ENCODE measurements around the gene CNFN. TPM values are rescaled to one million over a fixed set of nuclear protein-coding genes. Genes with fewer than 3 reads are reported as not detected.
A peak's percentile ranks its signal among the peaks of the same experiment; 100 is the strongest.

CNFN gene
- total RNA-seq, 1 donor from 2014 or later, result 1.00 TPM

- Mint-ChIP-seq H3K4me3 (no peak overlapping the region), H3K4me1 (peaks cover 2% of the 10 kb centered on the region), H3K27ac (no peak overlapping the region), H3K9me3 (no peaks in the 10 kb centered on the region), H3K27me3 (no peaks in the 10 kb centered on the region), H3K36me3 (ENCODE audit: low read depth) (peaks cover 21% of the 10 kb centered on the region)
- no peak for DNase-seq
- intact Hi-C loops (cut with micrococcal nuclease), result no loop called here
- ChIA-PET POLR2A (no interaction called here), CTCF (no interaction called here)
- TF ChIP-seq CTCF (IDR thresholded peaks at IDR 0.05), result no peak
- no peak for ATAC-seq (ENCODE audit: low read depth)
These were observed 36.6 kb downstream of the CNFN start for GRCh38 chr19:42353341-42354015.

GRCh38 chr19:42352301-42353259 lies 37.5 kb downstream of the CNFN start:
- ChIA-PET POLR2A (interaction anchor here (0.6 kb wide), 1 partner anchor 26 kb away, joined by 3 read pairs; no protein-coding TSS in a partner anchor), CTCF (no interaction called here)
- peaks cover 21% of the 10 kb centered on the region for H3K36me3 Mint-ChIP-seq (ENCODE audit: low read depth)
- no peak for TF ChIP-seq CTCF (IDR thresholded peaks at IDR 0.05)
- DNase-seq (no peak), ATAC-seq (ENCODE audit: low read depth) (peak; percentile 62)
- H3K4me3 Mint-ChIP-seq, result no peak overlapping the region
- H3K27ac Mint-ChIP-seq, result no peak overlapping the region
- H3K27me3 Mint-ChIP-seq, result no peaks in the 10 kb centered on the region
- peaks cover 2% of the 10 kb centered on the region for H3K4me1 Mint-ChIP-seq
- no peaks in the 10 kb centered on the region for H3K9me3 Mint-ChIP-seq
- intact Hi-C loops (cut with micrococcal nuclease), result no loop called here

- peaks cover 21% of the 10 kb centered on the region for H3K36me3 Mint-ChIP-seq (ENCODE audit: low read depth)
- DNase-seq (no peak), ATAC-seq (ENCODE audit: low read depth) (no peak)
- H3K27ac Mint-ChIP-seq, result no peak overlapping the region
- intact Hi-C loops (cut with micrococcal nuclease), result no loop called here
- POLR2A ChIA-PET, result no interaction called here
- CTCF ChIA-PET, result no interaction called here
- H3K27me3 Mint-ChIP-seq, result no peaks in the 10 kb centered on the region
- peaks cover 2% of the 10 kb centered on the region for H3K4me1 Mint-ChIP-seq
- H3K4me3 Mint-ChIP-seq, result no peak overlapping the region
- no peak for TF ChIP-seq CTCF (IDR thresholded peaks at IDR 0.05)
- H3K9me3 Mint-ChIP-seq, result no peaks in the 10 kb centered on the region
These were observed 38.9 kb downstream of the CNFN start for GRCh38 chr19:42351079-42351735.

GRCh38 chr19:42350417-42350816 lies 39.7 kb downstream of the CNFN start:
- Mint-ChIP-seq H3K27me3 (no peaks in the 10 kb centered on the region), H3K4me3 (no peak overlapping the region), H3K27ac (no peak overlapping the region), H3K4me1 (peaks cover 2% of the 10 kb centered on the region), H3K36me3 (ENCODE audit: low read depth) (peaks cover 24% of the 10 kb centered on the region), H3K9me3 (no peaks in the 10 kb centered on the region)
- ATAC-seq (ENCODE audit: low read depth) (no peak), DNase-seq (no peak)
- ChIA-PET CTCF (no interaction called here), POLR2A (no interaction called here)
- no peak for TF ChIP-seq CTCF (IDR thresholded peaks at IDR 0.05)
- intact Hi-C loops (cut with micrococcal nuclease), result no loop called here

Measured in activated B cell treated with CpG ODN at 0.5 μM for 24 hours (primary cell).